NCI-H1105 (cell line): ENCODE measurements around the gene AKTIP.
"Not testable (repeated sequence)": the region's sequence is repeated elsewhere in the genome, so short reads cannot be mapped to it uniquely, and the experiment has no call there.

Experiments
- DNase-seq: peaks from one replicate; lab custom pipeline; 2025; lab: John Stamatoyannopoulos, UW

The AKTIP gene

DNA sequence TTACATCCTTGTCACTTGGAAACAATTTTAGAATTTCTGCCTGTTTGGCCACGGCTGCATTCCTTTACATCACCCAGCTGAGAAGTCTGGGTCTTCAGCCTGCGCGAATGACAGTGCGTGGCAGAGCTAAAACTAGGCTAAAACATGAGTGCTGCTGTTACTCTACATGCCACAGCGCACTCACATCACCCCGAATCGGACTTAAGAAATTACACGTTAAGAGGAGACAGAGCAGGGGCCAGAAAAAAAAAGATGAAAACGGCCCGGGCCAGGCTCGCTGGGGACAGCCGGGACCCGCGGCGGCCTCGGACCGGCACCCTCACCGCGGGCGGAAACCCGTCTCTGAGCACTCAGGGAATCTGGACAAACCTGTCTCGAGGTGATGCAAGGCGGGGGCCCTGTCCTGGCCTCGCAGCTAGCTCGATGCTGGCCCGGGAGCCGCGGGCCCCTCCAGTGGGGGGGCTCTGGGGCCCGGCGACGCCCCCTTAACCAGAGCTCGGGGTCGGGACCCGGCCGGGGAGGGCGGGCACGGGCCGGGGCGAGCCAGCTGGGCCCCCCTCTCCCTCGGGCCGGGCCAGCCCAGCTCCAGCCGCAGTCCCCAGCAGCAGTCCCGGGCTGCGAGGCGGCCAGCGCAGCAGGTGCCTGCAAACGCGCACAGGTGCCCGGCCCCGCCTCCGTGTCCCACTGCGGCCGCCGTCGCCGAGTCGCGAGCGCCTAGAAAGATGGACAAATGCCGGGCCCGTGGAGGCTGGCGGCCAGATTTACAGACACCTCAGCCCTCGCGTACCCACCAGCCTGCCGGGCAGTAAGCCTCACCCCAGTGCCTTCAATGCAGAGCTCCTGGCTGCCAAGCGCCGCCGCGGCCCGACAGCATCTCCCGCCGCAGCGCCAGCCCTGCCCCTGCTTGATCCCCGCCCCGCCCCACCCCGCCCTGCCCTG is at the start of gene AKTIP:
AKTIP (minus strand) TSS at position 879 of the 939 bp plus-strand sequence. CDS start 2,950 bp downstream, outside the sequence.
- peak; percentile 77 for DNase-seq

DNA sequence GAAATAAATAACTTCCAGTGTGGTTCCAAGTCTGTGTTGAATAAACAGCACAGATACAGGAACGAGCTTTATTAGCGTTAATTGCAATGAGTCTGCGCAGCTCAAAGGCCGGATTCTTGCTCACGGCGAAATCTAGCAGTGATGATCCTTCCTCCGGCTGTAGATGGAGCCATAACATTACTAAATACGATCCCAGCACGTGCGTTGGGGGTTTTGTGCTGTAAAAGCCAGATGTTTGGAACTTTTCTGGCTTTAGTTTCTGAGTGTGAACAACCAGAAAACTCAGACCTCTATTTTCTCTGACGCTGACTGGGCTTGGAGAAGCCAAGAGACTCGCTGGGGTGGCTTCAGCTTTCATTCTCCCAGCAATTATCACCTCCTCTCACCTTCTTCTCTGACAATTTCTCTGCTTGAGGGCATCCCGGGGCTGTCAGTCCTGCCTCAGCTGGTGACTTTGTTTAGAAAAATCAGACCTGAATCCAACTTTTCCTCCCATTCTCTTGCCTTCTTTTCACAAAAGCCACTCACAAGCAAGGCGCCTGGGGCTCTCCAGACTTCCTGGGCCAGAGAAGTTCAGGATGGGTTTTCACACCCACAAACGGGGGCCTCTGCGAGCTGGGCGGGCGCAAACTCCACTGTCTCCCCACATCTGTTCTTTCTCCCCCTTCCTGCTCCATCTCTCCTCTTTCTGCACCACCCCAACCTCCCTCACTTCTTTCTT is 47.1 kb upstream of the AKTIP start:
- DNase-seq = peak; percentile 95

DNA sequence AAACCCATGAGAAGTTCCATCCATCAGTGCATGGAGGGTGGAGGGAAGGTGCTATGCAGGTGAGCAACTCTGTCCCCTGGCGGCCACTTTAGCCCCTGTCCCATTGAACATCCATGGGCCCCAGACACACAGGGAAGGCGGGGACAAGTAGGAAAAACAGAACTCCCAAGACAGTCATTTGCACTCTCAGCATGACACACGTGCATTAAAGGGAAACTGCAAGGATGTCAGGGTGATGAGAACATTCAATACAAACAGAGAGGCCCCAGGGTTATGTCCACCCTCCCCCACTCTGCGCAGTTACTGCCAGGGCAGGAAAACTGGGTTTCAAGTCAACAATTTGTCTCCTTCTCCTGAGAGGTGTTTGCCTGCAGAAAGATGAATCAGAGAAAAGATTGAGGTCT is 44.0 kb upstream of the AKTIP start:
- no peak for DNase-seq

DNA sequence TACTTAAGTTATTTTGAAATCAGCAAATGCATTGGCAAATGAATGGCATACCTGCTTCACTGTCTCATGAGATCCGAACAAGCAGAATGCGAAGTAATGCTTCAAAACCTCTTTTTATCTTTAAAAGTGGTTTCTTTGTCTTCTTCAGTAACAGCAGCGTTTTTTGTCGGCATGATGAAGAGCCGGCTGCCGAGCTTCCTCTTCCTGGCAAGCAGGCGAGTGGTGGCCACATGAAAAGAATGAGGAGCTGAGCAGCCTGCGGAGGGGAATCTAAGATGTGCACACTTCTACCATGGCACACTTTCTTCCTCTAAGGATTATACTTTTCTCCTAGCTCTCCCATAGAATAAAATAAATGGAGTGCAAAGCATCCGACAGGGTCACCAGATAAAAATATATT is 42.4 kb upstream of the AKTIP start:
- DNase-seq = no peak

DNA sequence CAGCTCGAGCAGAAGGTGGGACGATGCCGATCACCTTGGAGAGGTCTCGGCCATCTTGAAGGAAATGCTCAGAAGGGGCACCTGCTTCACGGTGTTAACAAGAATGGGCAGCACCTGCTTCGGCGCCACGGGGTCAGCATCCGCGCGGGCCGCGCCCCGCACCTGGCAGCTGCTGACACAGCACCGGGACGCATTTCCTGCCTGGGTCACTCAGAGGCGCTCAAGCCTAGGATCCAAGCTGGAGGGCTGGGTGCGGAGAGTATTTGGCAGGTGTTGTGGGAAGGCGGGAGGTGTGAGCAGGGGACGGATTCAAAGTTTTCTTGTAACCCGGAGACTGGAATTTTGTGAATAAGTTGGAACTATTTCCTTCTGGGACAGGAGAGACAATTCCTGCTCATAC is 39.3 kb upstream of the AKTIP start:
- DNase-seq = no peak

DNA sequence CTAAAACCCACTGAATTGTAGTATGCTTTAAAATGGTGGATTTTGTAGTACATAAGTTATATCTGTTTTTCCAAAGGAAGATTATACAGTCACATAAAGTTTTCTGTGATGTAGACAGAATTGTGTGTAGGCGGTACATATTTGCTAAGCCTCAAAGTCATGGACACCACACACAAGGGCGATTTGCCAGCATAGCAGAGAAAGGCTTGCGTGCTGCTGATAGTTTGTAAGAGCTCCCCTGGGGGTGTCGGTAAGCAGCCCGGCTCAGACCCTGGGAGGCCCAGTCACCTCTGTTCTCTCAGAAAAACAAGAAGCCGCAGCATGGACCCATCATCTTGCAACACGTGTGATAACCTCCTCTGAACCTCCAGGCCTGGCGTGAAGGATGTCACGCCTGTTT is 38.3 kb upstream of the AKTIP start:
- DNase-seq = no peak

DNA sequence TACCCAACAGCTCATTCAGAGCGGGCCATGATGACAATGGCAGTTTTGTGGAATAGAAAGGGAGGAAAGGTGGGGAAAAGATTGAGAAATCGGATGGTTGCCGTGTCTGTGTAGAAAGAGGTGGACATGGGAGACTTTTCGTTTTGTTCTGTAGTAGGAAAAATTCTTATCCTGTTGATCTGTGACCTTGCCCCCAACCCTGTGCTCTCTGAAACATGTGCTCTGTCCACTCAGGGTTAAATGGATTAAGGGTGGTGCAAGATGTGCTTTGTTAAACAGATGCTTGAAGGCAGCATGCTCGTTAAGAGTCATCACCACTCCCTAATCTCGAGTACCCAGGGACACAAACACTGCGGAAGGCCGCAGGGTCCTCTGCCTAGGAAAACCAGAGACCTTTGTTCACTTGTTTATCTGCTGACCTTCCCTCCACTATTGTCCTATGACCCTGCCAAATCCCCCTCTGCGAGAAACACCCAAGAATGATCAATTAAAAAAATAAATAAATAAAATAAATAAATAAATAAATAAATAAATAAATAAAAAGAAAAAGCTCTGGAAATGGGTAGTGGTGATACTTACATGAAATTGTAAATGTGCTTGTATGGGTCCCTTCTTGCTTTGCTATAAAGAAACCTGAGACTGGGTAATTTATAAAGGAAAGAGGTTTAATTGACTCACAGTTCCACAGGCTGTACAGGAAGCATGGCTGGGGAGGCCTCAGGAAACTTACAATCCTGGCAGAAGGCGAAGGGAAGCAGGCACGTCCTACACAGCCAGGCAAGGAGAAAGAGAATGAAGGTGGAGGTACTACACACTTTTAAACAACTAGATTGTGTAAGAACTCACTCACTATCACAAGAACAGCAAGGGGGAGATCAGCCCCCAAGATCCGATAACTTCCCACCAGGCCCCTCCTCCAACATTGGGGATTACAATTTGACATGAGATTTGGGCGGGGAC is 37.0 kb upstream of the AKTIP start:
- not testable (repeated sequence) for DNase-seq

DNA sequence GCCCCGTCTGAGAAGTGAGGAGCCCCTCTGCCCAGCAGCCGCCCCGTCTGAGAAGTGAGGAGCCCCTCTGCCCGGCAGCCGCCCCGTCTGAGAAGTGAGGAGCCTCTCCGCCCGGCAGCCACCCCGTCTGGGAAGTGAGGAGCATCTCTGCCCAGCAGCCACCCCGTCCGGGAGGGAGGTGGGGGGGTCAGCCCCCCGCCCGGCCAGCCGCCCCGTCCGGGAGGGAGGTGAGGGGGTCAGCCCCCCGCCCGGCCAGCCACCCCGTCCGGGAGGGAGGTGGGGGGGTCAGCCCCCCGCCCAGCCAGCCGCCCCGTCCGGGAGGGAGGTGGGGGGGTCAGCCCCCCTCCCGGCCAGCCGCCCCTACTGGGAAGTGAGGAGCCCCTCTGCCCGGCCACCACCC is 36.3 kb upstream of the AKTIP start:
- not testable (repeated sequence) for DNase-seq

DNA sequence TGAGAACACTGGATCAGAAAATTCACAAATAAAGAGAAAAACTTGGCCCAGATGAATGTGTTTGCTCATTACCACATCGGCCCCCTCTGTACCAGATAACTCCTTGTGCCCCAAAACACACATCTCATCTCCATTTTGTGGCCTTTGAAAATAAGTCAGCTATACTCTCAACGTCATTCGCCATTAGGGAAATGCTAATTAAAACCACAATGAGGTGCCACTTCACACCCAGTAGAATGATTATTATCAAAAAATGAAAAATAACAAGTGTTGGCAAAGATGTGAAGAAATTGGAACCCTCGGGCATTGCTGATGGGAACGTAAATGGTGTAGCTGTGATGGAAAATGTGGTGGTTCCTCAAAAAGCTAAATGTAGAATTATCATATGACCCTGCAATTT is 34.6 kb upstream of the AKTIP start:
- no peak for DNase-seq

DNA sequence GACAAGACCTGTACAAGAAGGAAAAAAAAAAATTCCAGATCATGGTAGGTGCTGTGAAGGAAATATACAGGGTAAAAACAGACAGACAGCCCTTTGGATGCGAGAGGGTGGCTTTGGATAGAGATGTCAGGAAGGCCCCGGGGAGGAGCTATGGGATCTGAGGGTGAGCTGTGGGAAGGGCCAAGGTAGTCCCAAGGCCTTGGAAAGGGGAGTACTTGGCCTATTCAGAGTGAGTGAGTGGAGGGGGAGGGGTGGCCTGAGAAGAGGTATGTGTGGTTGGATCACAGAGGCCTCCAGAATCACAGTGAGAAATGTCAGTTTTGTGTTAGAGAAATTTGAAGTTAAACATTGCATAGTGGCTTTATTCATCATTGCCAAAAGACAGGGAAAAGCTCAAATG is 31.2 kb upstream of the AKTIP start:
- no peak for DNase-seq

DNA sequence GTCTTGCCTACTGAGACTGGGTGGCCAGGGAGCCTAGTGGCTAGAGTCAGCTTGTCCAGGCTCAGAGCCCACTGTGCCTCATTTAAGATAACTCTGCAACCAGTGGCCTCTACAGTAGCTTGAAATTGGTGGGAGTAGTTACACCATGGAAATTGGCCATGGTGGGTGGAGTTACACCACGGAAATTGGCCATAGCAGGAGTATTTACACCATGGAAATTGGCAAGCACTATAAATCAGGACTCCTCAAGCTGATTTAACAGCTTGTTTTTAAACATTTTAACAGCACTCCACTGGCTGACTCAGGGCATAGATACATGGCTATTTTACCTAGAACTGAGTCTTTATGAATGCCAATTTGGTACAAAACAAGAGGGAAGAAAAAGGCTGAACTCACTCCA is 27.7 kb upstream of the AKTIP start:
- DNase-seq = no peak

DNA sequence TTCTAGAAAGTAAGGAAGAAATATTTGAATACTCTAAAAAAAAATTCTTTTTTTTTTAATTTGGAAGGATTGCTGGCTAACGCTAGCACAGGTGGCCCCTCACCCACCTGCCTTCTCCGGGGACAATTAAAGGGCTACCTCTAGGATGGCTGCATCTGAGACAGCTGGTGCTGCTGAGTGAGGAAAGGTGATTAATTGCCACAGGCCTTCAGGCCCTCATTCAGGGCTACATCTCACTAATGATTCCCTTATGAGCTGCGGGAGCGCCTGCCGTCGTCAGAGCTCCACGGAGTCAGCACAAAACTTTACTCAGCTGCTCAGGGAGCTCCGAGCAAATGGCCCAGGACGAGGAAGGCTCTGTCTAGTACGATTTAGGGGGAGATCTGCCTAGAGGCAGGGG is 27.0 kb upstream of the AKTIP start:
- DNase-seq = peak; percentile 89

DNA sequence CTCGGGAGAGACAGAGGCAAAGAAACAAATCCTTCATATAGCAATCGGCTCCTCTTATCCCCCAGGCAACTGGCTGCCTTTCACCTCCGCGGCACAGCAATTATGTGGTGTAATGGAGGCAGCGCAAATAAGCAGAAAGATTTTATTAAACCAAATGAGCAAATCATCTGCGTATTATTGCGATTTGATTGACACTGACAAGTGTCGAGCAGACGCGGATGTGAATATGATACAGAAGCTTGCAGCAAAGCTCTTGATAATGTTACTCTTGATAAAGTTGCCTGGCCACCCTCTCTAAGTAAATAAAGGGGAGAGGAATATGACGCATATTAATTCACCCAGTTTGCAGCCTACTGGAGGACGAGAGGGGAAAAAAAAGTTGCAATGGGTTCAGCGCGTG is 26.5 kb upstream of the AKTIP start:
- peak; percentile 88 for DNase-seq

DNA sequence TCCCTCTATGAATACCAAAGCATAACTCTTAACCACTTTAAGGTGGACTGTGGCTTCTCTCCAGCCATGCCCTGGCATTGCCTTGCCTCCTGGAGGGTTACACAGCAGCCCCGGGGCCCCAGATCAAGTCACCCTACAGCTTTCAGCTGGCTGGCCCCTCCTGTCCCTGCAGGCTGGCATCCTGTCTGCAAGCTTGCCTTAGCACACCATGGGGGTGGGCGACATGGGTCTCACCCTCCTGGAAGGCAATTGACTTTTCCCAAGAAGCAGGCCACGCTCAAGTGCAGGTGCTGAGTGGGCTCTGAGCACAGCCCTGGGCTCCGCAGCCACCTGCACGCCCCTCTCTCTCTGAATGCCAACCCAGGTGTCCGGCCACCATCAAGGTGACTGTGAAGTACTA is 25.8 kb upstream of the AKTIP start:
- DNase-seq = no peak

DNA sequence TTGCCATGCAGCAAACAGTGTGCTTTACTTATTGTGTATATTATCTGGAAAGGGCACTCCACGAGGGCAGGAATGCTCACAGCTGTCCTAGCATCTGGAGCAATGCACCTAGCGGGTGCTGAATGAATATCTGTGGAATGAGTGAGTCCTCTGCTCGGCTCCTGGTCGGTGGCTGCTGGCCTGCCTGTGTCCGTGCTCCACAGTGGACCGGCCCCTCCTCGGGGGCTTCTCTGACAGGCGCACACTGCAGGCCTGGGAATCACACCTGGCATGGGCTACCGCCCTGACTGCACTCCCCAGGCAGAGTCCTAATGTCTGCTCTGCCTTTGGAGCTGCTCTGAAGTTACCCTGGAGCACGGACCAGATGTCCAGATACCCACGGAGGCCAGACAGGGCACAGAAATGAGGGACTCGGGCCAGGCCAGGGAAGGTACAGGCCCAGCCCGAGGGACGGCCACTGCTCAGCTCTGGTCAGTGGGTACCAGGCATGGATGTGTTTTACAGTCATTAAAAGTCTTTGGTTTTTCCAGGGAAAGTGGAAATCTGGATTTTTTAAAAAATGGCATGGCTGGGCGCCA is 21.1 kb upstream of the AKTIP start:
- no peak for DNase-seq

DNA sequence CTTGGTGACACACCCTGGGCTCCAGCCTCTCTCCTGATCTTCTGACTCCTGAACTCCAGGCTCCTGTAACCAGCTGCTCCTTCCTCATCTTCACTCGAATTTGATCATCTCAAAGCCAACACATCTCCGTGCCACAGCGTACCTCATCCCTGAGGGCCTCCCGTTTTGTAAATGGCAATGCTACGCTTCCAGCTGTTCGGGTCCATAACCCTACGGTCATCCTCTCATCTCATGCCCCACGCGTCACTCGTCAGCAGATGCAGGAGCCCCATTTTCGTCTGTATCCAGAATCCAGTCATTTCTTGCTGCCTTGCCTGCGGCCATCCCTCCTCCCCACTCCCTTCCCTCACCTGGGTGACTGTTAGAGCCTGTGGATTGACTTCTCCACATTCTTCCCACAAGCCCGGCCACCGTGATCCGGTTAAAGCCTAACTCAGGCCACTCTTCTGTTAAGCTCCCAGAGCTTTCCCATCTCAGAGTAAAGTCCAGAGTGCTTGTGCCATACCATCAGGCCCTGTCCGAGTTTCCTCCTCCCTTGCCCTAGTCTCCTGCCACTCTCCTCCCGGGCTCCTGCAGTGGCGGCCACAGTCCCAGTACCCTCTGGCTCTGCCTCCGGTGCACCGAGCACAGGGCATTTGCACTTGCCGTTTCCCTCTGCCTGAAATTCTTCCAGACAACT is 20.3 kb upstream of the AKTIP start:
- DNase-seq = no peak

DNA sequence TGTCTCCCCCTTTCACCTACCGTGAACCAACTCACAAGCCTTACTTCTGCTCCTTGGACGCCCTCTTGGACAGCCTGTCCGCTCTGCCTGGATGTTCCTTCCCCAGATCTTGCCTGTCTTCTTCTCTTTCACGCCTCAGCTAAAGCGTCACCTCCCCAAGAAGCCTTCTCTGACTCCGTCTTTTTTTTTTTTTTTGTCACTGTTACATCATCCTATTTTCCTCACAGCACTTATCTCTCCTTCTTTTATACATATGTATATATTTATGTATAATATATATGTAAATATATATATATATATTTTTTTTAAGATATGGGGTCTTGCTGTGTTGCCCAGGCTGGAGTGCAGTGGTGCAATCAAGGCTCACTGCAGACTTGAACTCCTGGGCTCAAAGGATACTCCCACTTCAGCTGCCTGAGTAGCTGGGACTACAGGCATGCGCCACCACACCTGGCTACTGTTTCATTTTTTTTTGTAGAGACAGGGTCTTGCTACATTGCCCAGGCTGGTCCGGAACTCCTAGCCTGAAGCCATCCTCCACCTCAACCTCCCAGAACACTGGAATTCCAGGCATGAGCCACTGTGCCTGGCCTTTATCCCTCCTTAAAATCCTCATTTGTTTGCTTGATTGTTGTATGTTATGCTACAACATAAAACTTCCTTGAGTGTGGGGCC is 16.5 kb upstream of the AKTIP start:
- DNase-seq = no peak

DNA sequence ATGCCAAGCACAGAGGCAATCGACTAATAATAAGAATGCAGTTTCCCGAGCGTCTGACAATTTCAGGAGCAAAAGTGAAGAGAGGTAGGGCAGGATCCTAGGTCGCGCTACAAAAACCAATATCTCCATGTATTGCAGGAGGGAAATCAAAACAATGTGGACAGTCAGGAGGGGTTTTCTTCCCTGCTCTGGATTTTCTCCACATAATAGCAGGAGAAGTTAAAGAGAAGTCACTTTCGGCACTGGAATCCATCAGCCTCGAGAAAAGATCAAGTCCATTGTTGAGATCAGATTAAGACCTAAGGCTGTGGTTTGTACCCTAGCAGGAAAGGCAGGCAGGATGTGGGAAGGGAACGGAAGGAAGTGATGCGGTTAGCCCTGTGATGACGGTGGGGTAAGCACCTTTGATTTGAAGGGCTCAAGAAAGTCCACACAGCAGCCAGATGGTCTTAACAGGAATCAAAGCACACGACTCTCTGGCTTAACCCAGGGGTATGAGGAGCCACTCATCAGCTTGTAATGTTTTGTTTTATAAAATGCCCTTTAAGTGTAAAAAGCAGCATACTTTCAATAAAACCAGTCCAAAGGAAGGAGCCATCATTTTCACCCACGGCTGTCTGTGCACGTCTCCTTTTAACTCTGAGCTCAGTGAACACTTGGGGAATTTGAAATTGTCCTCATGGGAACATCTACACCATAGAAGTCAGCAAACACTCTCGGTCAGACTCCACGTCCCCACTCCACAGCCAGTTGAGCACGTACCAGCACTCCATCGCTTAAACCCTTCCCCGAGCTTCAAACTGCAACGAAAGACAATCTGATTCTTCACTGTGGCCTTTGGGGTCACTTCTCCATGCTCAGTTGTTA is 15.8 kb upstream of the AKTIP start:
- no peak for DNase-seq

DNA sequence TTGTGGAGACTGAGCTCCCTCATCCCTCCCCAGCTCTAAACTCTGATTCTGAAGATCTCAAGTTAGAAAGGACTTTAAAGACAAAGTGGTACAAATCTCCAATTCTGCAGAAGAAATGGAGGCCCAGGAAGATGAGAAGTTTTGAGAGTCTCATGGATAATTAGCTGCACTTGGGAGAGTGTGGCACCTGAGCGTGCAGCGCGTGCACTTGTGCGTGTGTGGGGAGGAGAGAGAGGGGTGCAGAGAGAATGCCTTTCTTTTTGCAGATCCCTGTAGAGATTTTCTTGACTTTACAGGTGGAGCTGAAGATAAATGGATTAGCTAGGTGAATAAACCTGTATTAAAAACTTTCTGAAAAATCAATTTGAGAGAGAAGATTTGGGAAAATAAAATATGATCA is 14.8 kb upstream of the AKTIP start:
- no peak for DNase-seq

DNA sequence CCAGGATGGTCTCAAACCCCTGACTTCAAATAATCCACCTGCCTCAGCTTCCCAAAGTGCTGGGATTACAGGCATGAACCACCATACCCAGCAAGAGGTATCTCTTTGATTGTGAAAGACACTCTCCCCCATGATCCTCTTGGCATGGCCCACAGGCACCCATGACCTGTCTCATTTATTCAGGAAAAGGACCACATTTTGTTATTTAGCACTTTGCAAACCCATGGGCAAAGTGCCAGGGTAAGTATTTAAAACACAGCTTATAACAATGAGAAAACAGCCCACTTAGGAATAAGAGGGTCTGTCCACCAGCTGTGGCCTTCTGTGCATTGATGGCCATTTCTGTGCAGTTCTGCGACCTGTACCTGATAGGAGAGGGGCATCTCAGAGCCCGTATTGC is 12.8 kb upstream of the AKTIP start:
- DNase-seq = no peak
